ENCODE results near the gene MAPKAPK2.

DNA sequence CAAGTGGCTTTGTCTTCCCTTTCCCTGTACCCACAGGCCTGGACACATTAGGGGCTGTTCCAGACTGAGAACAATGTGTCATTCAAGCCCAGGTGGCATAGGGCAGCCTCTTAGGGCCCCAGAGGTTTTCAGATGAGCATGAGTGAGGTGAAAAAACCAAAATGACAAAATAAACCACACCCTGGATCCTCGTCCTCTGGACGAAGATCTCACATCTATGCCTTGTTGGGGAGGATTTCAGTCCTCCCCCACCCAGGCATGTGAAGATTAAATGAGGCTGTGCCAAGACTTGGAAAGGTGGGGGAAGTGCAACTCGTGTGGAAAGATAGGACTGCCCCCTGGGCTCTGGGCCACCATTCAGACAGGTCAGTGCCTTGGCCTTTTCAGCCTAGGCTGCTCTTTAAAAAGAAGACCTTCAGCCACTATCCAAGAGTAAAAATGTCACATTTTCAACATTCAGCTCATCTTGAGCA, 53.1 kb downstream of the MAPKAPK2 start:
- TF ChIP-seq SUZ12 (IDR thresholded peaks at IDR 0.05; ENCODE audit: extremely low read depth, insufficient read depth, insufficient read length) (no peak), YY1 (IDR thresholded peaks at IDR 0.05; ENCODE audit: insufficient read depth, insufficient read length) (no peak)
